ENCODE results near the gene GJA5.

The GJA5 gene

DNA sequence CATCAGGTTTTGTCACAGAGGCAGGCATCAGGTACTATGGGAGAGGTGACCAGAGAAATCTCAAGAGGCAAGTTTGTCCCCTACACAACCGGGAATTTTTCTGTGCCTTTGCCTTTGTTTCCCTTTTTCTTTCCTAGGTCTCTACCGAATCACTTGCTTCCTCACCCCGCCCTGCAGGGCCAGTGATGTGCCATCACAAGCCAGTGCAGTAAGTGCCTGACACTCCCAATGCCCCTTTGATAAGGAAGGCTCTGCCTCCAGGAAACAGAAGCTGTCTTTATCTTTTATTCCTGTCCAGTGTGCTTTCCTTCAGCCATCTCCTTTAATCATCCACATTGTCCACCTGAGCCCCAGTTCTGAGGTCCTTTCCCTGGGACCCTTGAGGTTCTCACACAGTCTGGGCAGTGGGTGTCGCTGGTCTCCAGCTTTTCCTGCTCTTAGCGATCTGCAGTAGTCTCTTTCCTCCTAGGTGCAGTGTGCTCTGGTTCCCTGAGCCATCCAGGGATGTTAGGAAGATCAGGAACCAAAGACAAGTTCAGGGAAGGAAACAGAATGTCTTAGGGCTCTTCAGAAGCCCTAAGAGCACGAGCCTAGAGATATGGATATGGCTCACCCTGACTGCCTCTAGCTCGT is 36.6 kb downstream of the GJA5 start:
- DNase-seq = no peak

DNA sequence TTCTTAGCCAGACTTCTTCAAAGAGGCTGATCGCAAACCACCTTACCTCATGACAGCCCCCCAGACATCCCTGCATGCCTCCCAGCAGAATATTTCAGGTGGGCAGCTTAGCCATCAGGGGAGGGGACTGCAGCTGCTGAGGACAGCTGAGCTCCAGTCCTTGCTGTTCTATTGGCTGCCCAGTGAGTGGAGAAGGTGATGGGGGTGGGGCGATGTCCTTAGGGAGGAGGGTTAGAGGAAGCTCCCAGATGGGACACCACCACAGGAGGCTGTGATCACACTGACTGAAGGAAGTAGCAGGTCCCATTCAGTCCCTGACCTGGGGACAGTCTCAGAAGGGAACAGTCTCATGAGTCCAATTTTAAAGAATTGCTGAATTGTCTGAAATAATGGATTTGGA is 38.3 kb downstream of the GJA5 start:
- no peak for DNase-seq

DNA sequence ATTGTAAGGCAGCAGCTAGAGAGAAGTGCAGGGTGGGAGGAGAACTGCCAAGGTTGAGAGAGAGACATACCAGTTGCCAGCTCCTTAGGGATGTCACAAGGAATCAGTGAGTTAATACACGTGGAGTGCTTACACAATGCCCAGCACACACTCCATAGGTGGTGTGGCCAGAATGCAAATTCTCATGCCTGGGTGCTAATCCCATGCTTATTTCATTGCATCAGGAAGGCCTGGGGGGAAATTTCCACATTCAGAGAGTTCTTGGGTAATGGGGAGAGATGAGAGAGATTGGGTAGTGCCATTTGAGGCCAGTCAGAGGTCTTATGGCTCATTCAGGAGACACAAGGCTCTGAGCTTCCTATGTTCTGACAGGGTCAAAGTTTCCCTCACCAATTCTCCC is 38.7 kb downstream of the GJA5 start:
- no peak for DNase-seq

DNA sequence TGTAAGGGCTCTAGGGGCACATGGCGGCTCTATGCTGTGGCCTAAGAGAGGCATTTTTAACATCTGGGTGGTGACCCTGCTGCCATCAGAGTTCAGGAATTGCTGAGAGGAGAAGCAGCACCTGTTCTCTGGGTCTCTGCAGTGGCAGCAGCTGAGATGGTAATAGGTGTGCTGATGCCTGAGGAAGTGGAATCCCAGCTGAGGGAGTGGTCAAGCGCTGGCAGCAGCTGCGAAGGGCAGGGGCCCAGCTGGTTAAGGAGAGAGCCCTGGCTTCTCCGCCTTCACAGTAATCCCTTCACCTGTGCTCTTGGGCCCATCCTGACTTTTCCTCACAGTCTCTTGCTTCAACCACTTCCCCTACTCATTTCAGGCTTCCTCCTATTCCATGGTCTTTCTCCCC is 39.8 kb downstream of the GJA5 start:
- no peak for DNase-seq

DNA sequence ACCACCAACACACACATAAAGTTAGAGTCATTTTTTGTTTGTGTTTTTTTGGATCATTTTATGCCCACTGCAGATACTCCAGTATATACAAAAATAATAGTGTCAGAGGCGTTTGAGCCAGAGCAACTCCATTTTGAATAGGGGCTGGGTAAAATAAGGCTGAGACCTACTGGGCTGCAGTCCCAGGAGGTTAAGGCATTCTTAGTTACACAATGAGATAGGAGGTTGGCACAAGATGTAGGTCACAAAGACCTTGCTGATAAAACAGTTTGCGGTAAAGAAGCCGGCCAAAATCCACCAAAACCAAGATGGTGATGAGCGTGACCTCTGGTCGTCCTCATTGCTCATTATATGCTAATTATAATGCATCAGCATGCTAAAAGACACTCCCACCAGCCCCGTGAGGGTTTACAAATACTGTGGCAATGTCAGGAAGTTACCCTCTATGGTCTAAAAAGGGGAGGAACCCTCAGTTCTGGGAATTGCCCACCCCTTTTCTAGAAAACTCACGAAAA is 40.6 kb downstream of the GJA5 start:
- no peak for DNase-seq

DNA sequence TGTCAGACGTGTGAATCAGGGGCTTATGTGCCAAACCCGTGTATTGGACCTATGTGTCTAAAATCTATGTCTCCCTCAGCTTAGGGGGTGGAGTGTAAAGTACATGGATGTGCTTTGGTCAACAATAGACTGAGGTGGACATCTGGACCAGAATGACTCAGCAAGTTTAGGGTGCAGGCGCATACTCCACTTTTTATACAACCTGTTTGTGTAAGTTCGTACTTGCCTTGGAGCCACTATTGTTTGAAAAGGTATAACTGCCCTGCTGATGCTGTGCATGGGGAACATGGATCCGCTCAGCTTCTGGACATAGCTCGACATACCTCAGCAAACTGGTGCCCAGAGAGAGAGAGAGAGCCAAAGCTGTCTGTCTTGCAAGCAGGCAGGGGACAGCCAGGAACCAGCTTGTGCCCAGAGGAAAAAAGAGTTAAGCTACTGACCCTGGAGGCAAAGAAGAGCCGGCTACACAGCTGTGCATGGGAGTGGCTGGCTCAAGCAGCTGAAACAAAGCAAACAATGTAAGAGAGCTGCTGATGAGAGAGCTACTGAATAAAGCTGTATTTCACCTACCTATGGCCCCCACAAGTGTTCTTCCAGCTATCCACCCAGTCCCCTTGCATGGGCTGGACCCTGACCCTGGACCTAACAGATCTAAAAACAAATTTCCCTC is 41.2 kb downstream of the GJA5 start:
- DNase-seq = peak; percentile 28

DNA sequence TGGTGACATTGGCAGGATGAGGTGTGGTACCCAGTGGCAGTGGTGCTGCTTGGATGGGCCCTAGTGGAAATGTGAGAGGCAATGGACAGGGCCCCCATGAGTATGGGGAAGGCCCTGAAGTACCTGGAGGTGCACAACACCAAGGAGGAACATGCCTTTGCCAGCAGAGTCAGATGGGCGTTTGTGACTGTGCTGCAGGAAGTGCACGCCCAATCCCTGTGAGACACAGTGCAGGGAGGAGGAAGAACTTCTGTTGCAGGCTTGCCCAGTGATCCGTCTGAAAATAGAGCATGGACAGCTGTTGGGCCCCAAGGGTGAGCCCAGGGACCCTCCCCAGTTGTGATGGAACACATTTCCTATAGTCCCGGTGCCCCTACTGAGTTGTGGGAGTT is 42.7 kb downstream of the GJA5 start:
- DNase-seq = no peak

DNA sequence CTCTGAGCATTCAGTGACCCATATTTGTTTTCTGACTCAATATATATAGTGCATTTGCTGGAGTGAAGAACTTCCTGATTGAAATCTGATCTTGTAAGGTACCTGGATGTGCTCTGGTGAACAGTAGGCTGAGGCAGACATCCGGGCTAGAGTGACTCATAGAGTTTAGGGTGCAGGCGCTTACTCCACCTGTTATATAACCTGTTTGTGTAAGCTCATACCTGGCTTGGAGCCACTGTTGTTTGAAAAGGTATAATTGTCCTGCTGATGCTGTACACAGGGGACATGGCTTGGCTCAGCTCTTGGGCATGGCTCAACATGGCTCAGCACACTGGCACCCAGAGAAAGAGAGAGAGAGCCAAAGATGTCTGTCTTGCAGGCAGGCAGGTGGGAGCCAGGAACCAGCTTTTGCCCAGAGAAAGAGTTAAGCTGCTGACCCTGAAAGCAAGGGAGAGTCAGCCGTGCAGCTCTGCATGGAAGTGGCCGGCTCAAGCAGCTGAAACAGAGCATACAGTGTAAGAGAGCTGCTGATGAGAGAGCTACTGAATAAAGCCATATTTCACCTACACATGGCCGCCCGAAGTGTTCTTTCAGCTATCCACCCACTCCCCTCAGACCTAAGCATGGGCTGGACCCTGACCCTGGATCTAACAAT is 43.2 kb downstream of the GJA5 start:
- DNase-seq = peak; percentile 98

DNA sequence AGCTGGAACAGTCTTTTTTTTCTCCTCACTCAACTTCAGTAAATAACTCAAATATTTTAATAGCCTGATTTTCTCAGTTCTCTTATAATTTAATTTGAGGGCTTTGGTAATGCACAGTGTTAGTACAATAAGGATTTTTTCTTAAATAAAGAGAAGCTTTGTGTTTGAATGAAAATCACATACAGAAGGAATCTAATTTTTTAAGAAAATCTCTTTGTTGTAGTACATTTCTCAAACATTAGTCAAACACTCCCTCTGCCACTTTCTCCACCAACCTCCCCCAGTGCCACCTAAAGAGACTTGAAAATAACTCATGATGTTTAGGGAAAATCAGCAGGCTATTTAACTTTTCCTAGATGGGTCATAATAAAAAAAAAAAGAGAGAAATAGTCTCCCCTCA is 47.8 kb downstream of the GJA5 start:
- no peak for DNase-seq
